ENCODE measurements around the gene LGALS3BP. TPM values are rescaled to one million over a fixed set of nuclear protein-coding genes. Genes with fewer than 3 reads are reported as not detected.

LGALS3BP gene
- total RNA-seq, 2 experiments from 2014 or later, result 0.88 to 1.7 TPM

DNA sequence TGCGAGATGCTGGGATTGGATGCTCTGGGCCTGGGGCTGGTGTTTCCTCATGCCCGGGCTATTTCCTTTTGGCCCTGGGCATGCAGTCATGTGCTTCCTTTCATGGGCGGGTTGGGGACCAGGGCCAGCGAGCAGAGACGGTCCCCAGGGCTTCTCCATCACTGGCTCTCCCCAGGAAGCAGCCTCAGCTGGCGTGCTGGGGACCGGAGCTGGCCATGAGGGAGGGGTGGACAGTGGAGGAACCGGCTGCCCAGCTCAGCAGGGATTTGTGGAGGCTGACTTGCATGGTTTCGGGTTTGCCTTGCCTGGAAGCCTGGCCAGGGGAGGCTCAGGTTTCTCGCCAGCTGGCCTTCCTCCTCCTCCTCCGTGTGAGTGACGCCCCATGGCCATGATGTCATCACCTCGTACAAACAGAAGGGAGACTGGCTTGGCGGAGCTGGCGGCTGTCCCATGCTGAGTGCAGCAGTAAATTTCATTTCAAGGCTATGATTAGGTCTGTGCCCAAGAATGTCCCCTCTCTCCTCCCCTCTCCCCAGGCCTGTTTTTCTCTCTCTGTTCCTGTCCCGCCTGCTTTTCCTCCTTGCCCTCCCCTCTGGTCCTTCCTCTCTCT lies 45.7 kb downstream of the LGALS3BP start:
- no TSS peak for BruUV-seq (replicated peaks)
- Histone ChIP-seq H3K79me2 (ENCODE audit: insufficient read depth, low read depth, low read length) (no peaks in the 10 kb centered on the region), H4K20me1 (ENCODE audit: insufficient read depth, low read length) (no peaks in the 10 kb centered on the region), H3K9me3 (ENCODE audit: low read length) (no peaks in the 10 kb centered on the region), H3K4me1 (ENCODE audit: insufficient read depth, low read length, poor library complexity, severe bottlenecking) (no peaks in the 10 kb centered on the region), H3K4me2 (ENCODE audit: low read length) (no peak overlapping the region), H3K27ac (ENCODE audit: low read depth, low read length, poor library complexity, severe bottlenecking) (no peak overlapping the region), H3K36me3 (ENCODE audit: insufficient read depth, low read length) (no peaks in the 10 kb centered on the region), H3K4me3 (ENCODE audit: low read depth, low read length, poor library complexity, severe bottlenecking) (no peak overlapping the region), H3K9me2 (ENCODE audit: insufficient read depth, low read length) (no peaks in the 10 kb centered on the region), H2AFZ (ENCODE audit: low read length) (no peak overlapping the region)
- CTCF ChIA-PET (ENCODE audit: unreplicated experiment), result no interaction called here
- no peak for TF ChIP-seq EZH2phosphoT487 (IDR thresholded peaks at IDR 0.05; ENCODE audit: borderline replicate concordance, low read depth, low read length)
- TF ChIP-seq, protein P1, sequence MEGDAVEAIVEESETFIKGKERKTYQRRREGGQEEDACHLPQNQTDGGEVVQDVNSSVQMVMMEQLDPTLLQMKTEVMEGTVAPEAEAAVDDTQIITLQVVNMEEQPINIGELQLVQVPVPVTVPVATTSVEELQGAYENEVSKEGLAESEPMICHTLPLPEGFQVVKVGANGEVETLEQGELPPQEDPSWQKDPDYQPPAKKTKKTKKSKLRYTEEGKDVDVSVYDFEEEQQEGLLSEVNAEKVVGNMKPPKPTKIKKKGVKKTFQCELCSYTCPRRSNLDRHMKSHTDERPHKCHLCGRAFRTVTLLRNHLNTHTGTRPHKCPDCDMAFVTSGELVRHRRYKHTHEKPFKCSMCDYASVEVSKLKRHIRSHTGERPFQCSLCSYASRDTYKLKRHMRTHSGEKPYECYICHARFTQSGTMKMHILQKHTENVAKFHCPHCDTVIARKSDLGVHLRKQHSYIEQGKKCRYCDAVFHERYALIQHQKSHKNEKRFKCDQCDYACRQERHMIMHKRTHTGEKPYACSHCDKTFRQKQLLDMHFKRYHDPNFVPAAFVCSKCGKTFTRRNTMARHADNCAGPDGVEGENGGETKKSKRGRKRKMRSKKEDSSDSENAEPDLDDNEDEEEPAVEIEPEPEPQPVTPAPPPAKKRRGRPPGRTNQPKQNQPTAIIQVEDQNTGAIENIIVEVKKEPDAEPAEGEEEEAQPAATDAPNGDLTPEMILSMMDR (conservative IDR thresholded peaks at IDR 0.05; ENCODE audit: low read length), result no peak
- DNase-seq (ENCODE audit: low spot score), result no peak
- intact Hi-C loops (cut with micrococcal nuclease; ENCODE audit: unreplicated experiment), result no loop called here
- POLR2A ChIA-PET, result no interaction called here

DNA sequence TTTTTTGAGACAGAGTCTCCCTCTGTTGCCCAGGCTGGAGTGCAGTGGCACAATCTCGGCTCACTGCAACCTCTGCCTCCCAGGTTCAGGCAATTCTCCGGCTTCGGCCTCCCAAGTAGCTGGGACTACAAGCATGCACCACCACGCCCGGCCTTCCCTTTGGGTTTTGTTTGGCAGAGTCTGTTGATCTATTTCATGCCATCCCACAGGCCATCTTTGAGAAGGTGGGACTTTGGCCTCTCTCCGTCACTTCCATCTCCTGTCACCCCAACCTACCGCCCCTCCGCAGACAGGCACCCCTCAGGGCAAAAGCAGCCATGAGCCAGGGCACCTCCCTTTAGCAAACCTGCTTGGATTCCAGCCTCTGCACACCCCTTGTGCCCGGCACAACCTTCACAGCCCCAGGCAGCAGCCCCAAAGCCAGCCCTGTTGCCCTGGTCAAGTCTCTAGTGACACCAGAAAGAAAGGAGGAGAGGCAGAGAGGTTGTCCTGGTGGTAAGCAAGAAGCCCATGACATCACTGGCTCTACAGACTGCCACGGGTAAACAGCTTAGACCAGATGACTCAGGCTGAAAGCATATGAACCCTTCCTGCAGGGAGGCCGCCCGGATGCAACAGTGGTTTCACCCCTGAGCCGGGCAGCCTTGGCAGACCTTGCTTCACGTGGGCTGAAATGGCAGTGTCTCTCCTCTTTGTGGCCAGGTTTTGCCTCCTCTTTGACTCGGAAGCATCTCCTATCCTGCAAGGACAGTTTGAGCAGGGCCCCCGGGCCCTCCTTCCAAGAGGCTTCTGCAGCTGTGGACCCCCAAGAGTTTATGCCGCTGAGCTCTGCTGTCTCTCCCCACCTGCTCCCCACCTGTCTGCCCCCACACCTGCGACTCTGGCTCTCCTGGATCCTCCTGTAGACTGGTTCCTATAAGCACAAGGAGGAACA lies 46.4 kb downstream of the LGALS3BP start:
- Histone ChIP-seq H4K20me1 (ENCODE audit: insufficient read depth, low read length) (no peaks in the 10 kb centered on the region), H3K27ac (ENCODE audit: low read depth, low read length, poor library complexity, severe bottlenecking) (no peak overlapping the region), H3K9me3 (ENCODE audit: low read length) (no peaks in the 10 kb centered on the region), H3K4me3 (ENCODE audit: low read depth, low read length, poor library complexity, severe bottlenecking) (no peak overlapping the region), H3K36me3 (ENCODE audit: insufficient read depth, low read length) (no peaks in the 10 kb centered on the region), H3K4me1 (ENCODE audit: insufficient read depth, low read length, poor library complexity, severe bottlenecking) (no peaks in the 10 kb centered on the region), H3K4me2 (ENCODE audit: low read length) (no peak overlapping the region), H2AFZ (ENCODE audit: low read length) (no peak overlapping the region), H3K79me2 (ENCODE audit: insufficient read depth, low read depth, low read length) (no peaks in the 10 kb centered on the region), H3K9me2 (ENCODE audit: insufficient read depth, low read length) (no peaks in the 10 kb centered on the region)
- ChIA-PET POLR2A (interaction anchor here (0.6 kb wide), 1 partner anchor 156 kb away, joined by 4 read pairs; no protein-coding TSS in a partner anchor), CTCF (ENCODE audit: unreplicated experiment) (no interaction called here)
- intact Hi-C loops (cut with micrococcal nuclease; ENCODE audit: unreplicated experiment), result no loop called here
- no TSS peak for BruUV-seq (replicated peaks)
- peak; percentile 23 for DNase-seq (ENCODE audit: low spot score)
- TF ChIP-seq, protein P1 (conservative IDR thresholded peaks at IDR 0.05; ENCODE audit: low read length), result no peak
- no peak for TF ChIP-seq EZH2phosphoT487 (IDR thresholded peaks at IDR 0.05; ENCODE audit: borderline replicate concordance, low read depth, low read length)

All from OCI-LY7 (cell line).